HCT116 (cell line): ENCODE data around the gene CPN2. TPM values are rescaled to one million over a fixed set of nuclear protein-coding genes. Genes with fewer than 3 reads are reported as not detected.

Experiments used
- ATAC-seq: fragments of 200-7000 bp; cut with Tn5 transposase; 2 replicates; pipeline ENCODE4 v1.9.1; 2020; ENCODE audit warnings: mild to moderate bottlenecking, moderate library complexity
- BruUV-seq: library from RNA; stranded (reverse); fragments of 400-500 nt; replicated peaks from 2 replicates; lab custom pipeline; 2021; lab: Mats Ljungman, UMichigan
- CTCF ChIA-PET: fragments of 300-600 bp; sonication (Branson Sonifier 250); formaldehyde crosslinking; loops from one replicate; lab custom pipeline; 2021; ENCODE audit warnings: antibody characterized with exemption; lab: Charles Lee
- POLR2A ChIA-PET: fragments of 300-600, 350-600 bp; sonication (Branson Sonifier 250); formaldehyde crosslinking; loops from one replicate; lab custom pipeline; 2021; ENCODE audit warnings: antibody characterized with exemption; lab: Charles Lee
- RAD21 ChIA-PET, 2 experiments: fragments of 300-600 bp; sonication (Branson Sonifier 250); formaldehyde crosslinking; loops; one replicate each; lab custom pipeline; 2023; ENCODE audit warnings: low total read pairs in 2 of 2; ENCODE audit not compliant: uncharacterized antibody in 2 of 2, unreplicated experiment in 2 of 2, low non-redundant PET in 1 of 2; lab: Charles Lee
- DNase-seq: peaks from one replicate; pipeline ENCODE4 v3.0.0-alpha.2; 2010; ENCODE audit warnings: low read depth, low spot score
- H2AFZ ChIP-seq: fragments of 200-600 bp; shearing (Covaris generic), sonication (generic); 2 replicates; pipeline ENCODE4 v1.6.1; 2017; ENCODE audit warnings: low read depth, mixed run types, mixed read lengths, antibody characterized with exemption, low read length; ENCODE audit not compliant: poor library complexity, severe bottlenecking
- H3K27ac ChIP-seq: 2 replicates; pipeline ENCODE4 v1.5.1; 2012; ENCODE audit warnings: low read depth, low read length
- H3K27me3 ChIP-seq: fragments of 200-600 bp; sonication (generic); 2 replicates; pipeline ENCODE4 v1.6.1; 2016; ENCODE audit warnings: mixed run types, low read length, mixed read lengths; ENCODE audit not compliant: insufficient read depth
- H3K36me3 ChIP-seq, 2 experiments: fragments of 200-500 bp in 1 of 2; fragments of 200-600 bp in 1 of 2; sonication (Bioruptor generic) in 1 of 2; sonication (generic) in 1 of 2; 2 replicates each; pipeline versions ENCODE4 v1.5.1 to v1.6.1; 2014 to 2016; ENCODE audit warnings: low read length in 2 of 2, inconsistent platforms in 1 of 2, mixed read lengths in 1 of 2, mixed run types in 1 of 2; ENCODE audit not compliant: insufficient read depth in 2 of 2, control insufficient read depth in 1 of 2
- H3K4me1 ChIP-seq, 2 experiments: fragments of 200-600 bp in 1 of 2; sonication (generic) in 1 of 2; 2 replicates each; pipeline versions ENCODE4 v1.5.1 to v1.6.1; 2012 to 2017; ENCODE audit warnings: low read length in 2 of 2, inconsistent platforms in 1 of 2, mild to moderate bottlenecking in 1 of 2, mixed read lengths in 1 of 2, mixed run types in 1 of 2, moderate library complexity in 1 of 2; ENCODE audit not compliant: insufficient read depth in 2 of 2, control insufficient read depth in 1 of 2
- H3K4me2 ChIP-seq: fragments of 200-600 bp; sonication (generic); 2 replicates; pipeline ENCODE4 v1.6.1; 2017; ENCODE audit warnings: mixed run types, low read length, mixed read lengths
- H3K4me3 ChIP-seq, 2 experiments: fragments of 200-600 bp in 1 of 2; sonication (generic) in 1 of 2; replicated peaks in 1 of 2; 2 replicates each; pipeline ENCODE4 v1.5.1; 2011 to 2016; ENCODE audit warnings: low read length in 2 of 2, control low read depth in 1 of 2, low read depth in 1 of 2, mild to moderate bottlenecking in 1 of 2, mixed read lengths in 1 of 2, mixed run types in 1 of 2
- H3K79me2 ChIP-seq: fragments of 200-600 bp; sonication (generic); 2 replicates; pipeline ENCODE4 v1.6.1; 2017; ENCODE audit warnings: mild to moderate bottlenecking, mixed run types, low read length, moderate library complexity, mixed read lengths; ENCODE audit not compliant: insufficient read depth
- H3K9ac ChIP-seq: fragments of 200-600 bp; sonication (generic); 2 replicates; pipeline ENCODE4 v1.6.1; 2016; ENCODE audit warnings: low read length, mixed read lengths
- H3K9me2 ChIP-seq: fragments of 200-600 bp; sonication (generic), shearing (Covaris generic); 2 replicates; pipeline ENCODE4 v1.6.1; 2017; ENCODE audit warnings: mixed run types, mild to moderate bottlenecking, moderate library complexity; ENCODE audit not compliant: insufficient read depth
- H3K9me3 ChIP-seq, 2 experiments: fragments of 200-500 bp in 1 of 2; fragments of 200-600 bp in 1 of 2; sonication (Bioruptor generic) in 1 of 2; sonication (generic) in 1 of 2; 2 replicates each; pipeline ENCODE4 v1.6.1; 2014 to 2017; ENCODE audit warnings: low read length in 2 of 2, mixed read lengths in 2 of 2, inconsistent platforms in 1 of 2, low read depth in 1 of 2, mild to moderate bottlenecking in 1 of 2, mixed run types in 1 of 2, moderate library complexity in 1 of 2; ENCODE audit not compliant: control insufficient read depth in 1 of 2, insufficient read depth in 1 of 2
- H4K20me1 ChIP-seq: fragments of 200-600 bp; sonication (generic), shearing (Covaris generic); 2 replicates; pipeline ENCODE4 v1.6.1; 2017; ENCODE audit warnings: mixed run types, mild to moderate bottlenecking, moderate library complexity; ENCODE audit not compliant: insufficient read depth
- CEBPB ChIP-seq: IDR thresholded peaks from 2 replicates; pipeline ENCODE4 v1.6.1; 2012; ENCODE audit warnings: low read depth
- EGR1 ChIP-seq: IDR thresholded peaks from 2 replicates; pipeline ENCODE4 v1.6.1; 2012; ENCODE audit warnings: low read depth
- FOSL1 ChIP-seq: IDR thresholded peaks from 2 replicates; pipeline ENCODE4 v1.6.1; 2012; ENCODE audit warnings: low read depth
- MAX ChIP-seq: IDR thresholded peaks from 2 replicates; pipeline ENCODE4 v1.6.1; 2012
- POLR2A ChIP-seq: IDR thresholded peaks from 2 replicates; pipeline ENCODE4 v1.7.0; 2011; ENCODE audit warnings: borderline replicate concordance; ENCODE audit not compliant: insufficient read depth, insufficient read length; ENCODE audit errors: extremely low read depth
- POLR2AphosphoS5 ChIP-seq: IDR thresholded peaks from 2 replicates; pipeline ENCODE4 v1.6.1; 2011; ENCODE audit warnings: mild to moderate bottlenecking, low read depth, low read length, moderate library complexity
- RAD21 ChIP-seq: IDR thresholded peaks from 2 replicates; pipeline ENCODE4 v1.6.1; 2012; ENCODE audit warnings: low read depth, mild to moderate bottlenecking
- SP1 ChIP-seq: IDR thresholded peaks from 2 replicates; pipeline ENCODE4 v1.6.1; 2012; ENCODE audit warnings: low read depth
- SRF ChIP-seq: IDR thresholded peaks from 2 replicates; pipeline ENCODE4 v1.6.1; 2012; ENCODE audit warnings: low read depth
- TCF7L2 ChIP-seq: IDR thresholded peaks from 2 replicates; pipeline ENCODE4 v1.7.0; 2011; ENCODE audit warnings: borderline replicate concordance, inconsistent platforms; ENCODE audit not compliant: insufficient read depth, insufficient read length; ENCODE audit errors: extremely low read depth
- YY1 ChIP-seq: IDR thresholded peaks from 2 replicates; pipeline ENCODE4 v1.6.1; 2011; ENCODE audit warnings: low read length, low read depth, moderate library complexity, mild to moderate bottlenecking; ENCODE audit not compliant: insufficient replicate concordance; ENCODE audit errors: extremely low read depth
- ZBTB33 ChIP-seq: IDR thresholded peaks from 2 replicates; pipeline ENCODE4 v1.6.1; 2011; ENCODE audit warnings: mild to moderate bottlenecking, low read length, moderate library complexity; ENCODE audit not compliant: insufficient replicate concordance; ENCODE audit errors: extremely low read depth
- ZFX ChIP-seq: fragments of 450-650 bp; IDR thresholded peaks from 2 replicates; pipeline ENCODE4 v1.6.1; 2017
- ZNF274 ChIP-seq: fragments of 200-500 bp; sonication (Bioruptor generic); IDR thresholded peaks from 2 replicates; pipeline ENCODE4 v1.6.1; 2014; ENCODE audit warnings: mild to moderate bottlenecking, low read depth, low read length, inconsistent platforms
- intact Hi-C: fragments of 100-400 bp; cut with micrococcal nuclease; formaldehyde crosslinking; loops from 2 replicates; pipeline ENCODE4 v1.10.0; 2022
- total RNA-seq: library from RNA; stranded (reverse); gene quantifications from one replicate; pipeline ENCODE4 v1.2.1, GENCODE V29; 2021; ENCODE audit not compliant: unreplicated experiment

The CPN2 gene
- total RNA-seq, 1 experiment from 2014 or later, result not detected

- Histone ChIP-seq H2AFZ (no peak overlapping the region), H3K9ac (no peak overlapping the region), H3K9me3 (no peaks in the 10 kb centered on the region), H3K27me3 (no peaks in the 10 kb centered on the region), H3K9me2 (no peaks in the 10 kb centered on the region), H3K36me3 (no peaks in the 10 kb centered on the region), H3K4me3 (no peak overlapping the region), H3K4me2 (no peak overlapping the region), H3K4me1 (peaks cover 0 to 6% of the 10 kb centered on the region in 2 experiments; a peak in 1 of 4 replicates), H3K79me2 (no peaks in the 10 kb centered on the region), H3K27ac (no peak overlapping the region), H4K20me1 (no peaks in the 10 kb centered on the region)
- ChIA-PET RAD21 (no interaction called here), CTCF (no interaction called here), POLR2A (no interaction called here)
- intact Hi-C loops, result no loop called here
- TF ChIP-seq YY1, result no peak
- TF ChIP-seq MAX, result no peak
- TF ChIP-seq SP1, result no peak
- DNase-seq (no peak), ATAC-seq (no peak)
- BruUV-seq, result no TSS peak
These were observed 28.1 kb upstream of the CPN2 start for GRCh38 chr3:194379231-194379630.

- POLR2A ChIA-PET, result no interaction called here
- Histone ChIP-seq H3K4me2 (no peak overlapping the region), H2AFZ (no peak overlapping the region), H3K27ac (no peak overlapping the region), H3K9me3 (no peaks in the 10 kb centered on the region), H3K27me3 (no peaks in the 10 kb centered on the region), H3K36me3 (no peaks in the 10 kb centered on the region), H3K9me2 (no peaks in the 10 kb centered on the region), H3K4me1 (peaks cover 0 to 6% of the 10 kb centered on the region in 2 experiments; a peak in 1 of 4 replicates), H4K20me1 (no peaks in the 10 kb centered on the region), H3K4me3 (no peak overlapping the region), H3K9ac (no peak overlapping the region), H3K79me2 (no peaks in the 10 kb centered on the region)
- CTCF ChIA-PET, result no interaction called here
- intact Hi-C loops, result no loop called here
- BruUV-seq, result no TSS peak
- RAD21 ChIA-PET, result interaction anchor here in 1 of 2 experiments (0.7 kb wide), 1 partner anchor 113 kb away, joined by 3 read pairs; no protein-coding TSS in a partner anchor
- TF ChIP-seq FOSL1, result no peak
- TF ChIP-seq ZNF274, result no peak
- TF ChIP-seq RAD21, result no peak
- TF ChIP-seq EGR1, result no peak
- TF ChIP-seq MAX, result no peak
- TF ChIP-seq TCF7L2, result no peak
- TF ChIP-seq YY1, result no peak
- TF ChIP-seq CEBPB, result no peak
- TF ChIP-seq SRF, result no peak
- TF ChIP-seq POLR2AphosphoS5, result no peak
- no peak for TF ChIP-seq POLR2A
- TF ChIP-seq SP1, result no peak
- no peak for TF ChIP-seq ZFX
- TF ChIP-seq ZBTB33, result no peak
- DNase-seq, result no peak
- ATAC-seq, result no peak
These were observed 26.6 kb upstream of the CPN2 start for GRCh38 chr3:194377708-194378107.
